Endothelial cell of umbilical vein (primary cell): ENCODE data around the gene KIF9.
"Not testable (repeated sequence)": the region's sequence is repeated elsewhere in the genome, so short reads cannot be mapped to it uniquely, and the experiment has no call there.

Source experiments
- CTCF ChIP-seq, 2 donors: IDR thresholded peaks; 1 replicate in 1 of 2; 2 replicates in 1 of 2; pipeline ENCODE4 v1.5.1; 2011; ENCODE audit warnings: low read length in 2 of 2, mild to moderate bottlenecking in 2 of 2, moderate library complexity in 2 of 2, control low read depth in 1 of 2, inconsistent platforms in 1 of 2, low read depth in 1 of 2; ENCODE audit not compliant: insufficient read depth in 1 of 2; ENCODE audit errors: extremely low read depth in 1 of 2
- POLR2A ChIP-seq: IDR thresholded peaks from 2 replicates; pipeline ENCODE4 v1.6.1; 2012; ENCODE audit warnings: low read depth, mild to moderate bottlenecking, control low read depth, low read length

GRCh38 chr3:47316151-47316550 is 33.6 kb upstream of the KIF9 start:
- TF ChIP-seq CTCF (IDR thresholded peaks at IDR 0.05; ENCODE audit: extremely low read depth in 1 of 2, insufficient read depth in 1 of 2, low read depth in 1 of 2, low read length in 2 of 2); POLR2A: not testable (repeated sequence)
